Loucy (cell line): ENCODE measurements around the gene NEK6.

Source experiments
- H2AFZ ChIP-seq: fragments of 200-600 bp; sonication (generic); 2 replicates; pipeline ENCODE4 v1.6.0; 2016; ENCODE audit warnings: antibody characterized with exemption, mild to moderate bottlenecking, low read length, moderate library complexity
- H3F3A ChIP-seq: fragments of 200-600 bp; 2 replicates; pipeline ENCODE4 v1.6.0; 2016; ENCODE audit warnings: antibody characterized with exemption, low read depth, mild to moderate bottlenecking
- H3K27me3 ChIP-seq: fragments of 200-600 bp; sonication (generic); 2 replicates; pipeline ENCODE4 v1.6.1; 2014; ENCODE audit warnings: low read length, mild to moderate bottlenecking; ENCODE audit not compliant: insufficient read depth, poor library complexity, severe bottlenecking
- H3K36me3 ChIP-seq: fragments of 200-600 bp; sonication (generic); 2 replicates; pipeline ENCODE4 v1.6.1; 2016; ENCODE audit warnings: low read length; ENCODE audit not compliant: insufficient read depth
- H3K4me1 ChIP-seq: fragments of 200-600 bp; sonication (generic); 2 replicates; pipeline ENCODE4 v1.5.1; 2014; ENCODE audit warnings: low read length, mild to moderate bottlenecking; ENCODE audit not compliant: insufficient read depth, poor library complexity, severe bottlenecking
- H3K4me2 ChIP-seq: fragments of 200-600 bp; sonication (generic); 2 replicates; pipeline ENCODE4 v1.6.0; 2014; ENCODE audit warnings: antibody characterized with exemption, low read length, low read depth, mild to moderate bottlenecking; ENCODE audit not compliant: poor library complexity, severe bottlenecking
- H3K4me3 ChIP-seq: fragments of 200-600 bp; sonication (generic); 2 replicates; pipeline ENCODE4 v1.5.1; 2014; ENCODE audit warnings: low read length, mild to moderate bottlenecking, mixed read lengths; ENCODE audit not compliant: poor library complexity, severe bottlenecking
- H3K79me2 ChIP-seq: fragments of 200-600 bp; sonication (generic); 2 replicates; pipeline ENCODE4 v1.6.1; 2014; ENCODE audit warnings: low read length; ENCODE audit not compliant: insufficient read depth
- H3K9ac ChIP-seq: fragments of 200-600 bp; sonication (generic); 2 replicates; pipeline ENCODE4 v1.6.0; 2014; ENCODE audit warnings: mild to moderate bottlenecking, low read depth, low read length, moderate library complexity; ENCODE audit not compliant: poor library complexity, severe bottlenecking
- H3K9me2 ChIP-seq: fragments of 200-600 bp; sonication (generic); replicated peaks from 2 replicates; pipeline ENCODE4 v1.6.1; 2016; ENCODE audit warnings: low read depth, low read length, mixed read lengths
- H3K9me3 ChIP-seq: fragments of 200-600 bp; sonication (generic); 2 replicates; pipeline ENCODE4 v1.6.1; 2014; ENCODE audit warnings: mild to moderate bottlenecking, antibody characterized with exemption, low read length, low read depth; ENCODE audit not compliant: insufficient read depth
- H4K20me1 ChIP-seq: fragments of 200-600 bp; sonication (generic); 2 replicates; pipeline ENCODE4 v1.6.0; 2014; ENCODE audit warnings: antibody characterized with exemption, low read length, mild to moderate bottlenecking; ENCODE audit not compliant: insufficient read depth, poor library complexity, severe bottlenecking
- EZH2phosphoT487 ChIP-seq: fragments of 200-600 bp; IDR thresholded peaks from 2 replicates; pipeline ENCODE4 v1.6.1; 2018; ENCODE audit warnings: antibody characterized with exemption, mild to moderate bottlenecking, moderate library complexity, borderline replicate concordance
- TF ChIP-seq, protein P1 (sequence below): fragments of 200-600 bp; sonication (generic); conservative IDR thresholded peaks from 2 replicates; pipeline ENCODE4 v1.5.1; 2014; ENCODE audit warnings: mild to moderate bottlenecking, antibody characterized with exemption, low read length

NEK6 gene

DNA sequence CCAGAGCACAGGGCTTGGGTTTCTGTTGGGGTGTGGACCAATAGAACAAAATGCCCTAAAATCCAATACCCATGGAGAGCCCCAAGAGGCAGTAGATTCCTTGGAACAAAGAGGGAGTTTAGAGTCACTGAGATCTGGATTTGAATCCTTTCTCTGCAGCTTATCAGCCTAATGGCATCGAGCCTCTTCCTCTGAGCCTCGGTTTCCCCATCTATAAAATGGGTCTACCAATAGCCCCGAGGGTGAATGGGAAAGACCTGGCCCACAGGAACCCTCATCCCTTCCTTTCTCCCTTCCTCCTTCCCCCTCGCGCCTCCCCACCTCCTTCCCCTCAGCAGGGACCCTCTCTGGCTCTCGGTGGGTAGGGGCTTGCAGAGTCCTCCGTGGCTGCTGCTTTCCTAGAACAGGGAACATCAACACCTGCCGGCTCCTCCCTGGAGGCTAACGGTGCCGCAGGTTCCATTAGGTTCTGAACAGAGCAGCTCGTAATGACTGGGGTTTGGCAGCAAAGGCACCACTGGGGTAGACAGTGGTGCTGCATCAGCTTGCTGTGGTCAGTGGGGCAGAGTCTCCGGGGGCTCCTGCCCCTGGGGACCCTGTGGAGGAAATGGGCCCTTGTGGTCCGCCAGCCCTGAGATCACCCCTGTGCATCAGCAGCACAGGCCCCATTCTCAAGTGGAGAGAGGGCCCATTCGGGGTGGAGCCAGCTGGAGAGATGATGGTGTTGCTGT is 40.3 kb downstream of the NEK6 start:
- Histone ChIP-seq H3K4me3 (no peak overlapping the region), H3K4me2 (no peak overlapping the region), H4K20me1 (no peaks in the 10 kb centered on the region), H3K27me3 (no peaks in the 10 kb centered on the region), H3F3A (no peaks in the 10 kb centered on the region), H3K36me3 (no peaks in the 10 kb centered on the region), H3K9me2 (no peaks in the 10 kb centered on the region), H3K4me1 (peaks cover 48% of the 10 kb centered on the region), H2AFZ (no peak overlapping the region), H3K9ac (no peak overlapping the region), H3K79me2 (no peaks in the 10 kb centered on the region), H3K9me3 (no peaks in the 10 kb centered on the region)
- TF ChIP-seq, protein P1, sequence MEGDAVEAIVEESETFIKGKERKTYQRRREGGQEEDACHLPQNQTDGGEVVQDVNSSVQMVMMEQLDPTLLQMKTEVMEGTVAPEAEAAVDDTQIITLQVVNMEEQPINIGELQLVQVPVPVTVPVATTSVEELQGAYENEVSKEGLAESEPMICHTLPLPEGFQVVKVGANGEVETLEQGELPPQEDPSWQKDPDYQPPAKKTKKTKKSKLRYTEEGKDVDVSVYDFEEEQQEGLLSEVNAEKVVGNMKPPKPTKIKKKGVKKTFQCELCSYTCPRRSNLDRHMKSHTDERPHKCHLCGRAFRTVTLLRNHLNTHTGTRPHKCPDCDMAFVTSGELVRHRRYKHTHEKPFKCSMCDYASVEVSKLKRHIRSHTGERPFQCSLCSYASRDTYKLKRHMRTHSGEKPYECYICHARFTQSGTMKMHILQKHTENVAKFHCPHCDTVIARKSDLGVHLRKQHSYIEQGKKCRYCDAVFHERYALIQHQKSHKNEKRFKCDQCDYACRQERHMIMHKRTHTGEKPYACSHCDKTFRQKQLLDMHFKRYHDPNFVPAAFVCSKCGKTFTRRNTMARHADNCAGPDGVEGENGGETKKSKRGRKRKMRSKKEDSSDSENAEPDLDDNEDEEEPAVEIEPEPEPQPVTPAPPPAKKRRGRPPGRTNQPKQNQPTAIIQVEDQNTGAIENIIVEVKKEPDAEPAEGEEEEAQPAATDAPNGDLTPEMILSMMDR: no peak
- TF ChIP-seq EZH2phosphoT487: no peak

DNA sequence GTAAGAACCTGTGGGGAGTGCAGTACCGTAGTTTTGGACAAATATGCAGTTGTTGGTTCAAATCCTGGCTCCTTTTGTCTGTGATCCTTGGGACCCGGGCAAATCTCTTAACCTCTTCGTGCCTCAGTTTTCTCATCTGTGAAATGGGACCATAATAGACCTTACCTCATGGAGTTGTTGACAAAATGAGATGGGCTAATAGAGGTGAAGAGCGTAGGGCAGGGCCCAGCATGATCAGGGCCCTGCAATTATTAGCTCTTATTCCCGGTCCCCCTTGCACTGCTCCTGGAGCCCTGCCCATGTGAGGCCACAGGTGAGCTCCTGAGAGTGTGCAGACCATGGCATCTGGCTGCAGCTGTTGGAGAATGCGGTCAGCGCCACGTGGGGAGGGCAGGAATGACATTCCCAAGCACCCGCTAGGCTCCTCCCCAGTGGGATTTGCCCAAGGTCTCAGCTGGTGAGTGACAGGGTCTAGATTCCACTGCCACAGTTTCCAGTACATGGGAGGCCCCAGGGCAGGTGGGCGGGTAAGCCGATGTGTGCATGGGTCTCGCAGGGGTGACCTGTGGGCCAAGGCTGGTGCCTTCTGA is 41.0 kb downstream of the NEK6 start:
- Histone ChIP-seq H3K9me2 (no peaks in the 10 kb centered on the region), H3K4me1 (peaks cover 41% of the 10 kb centered on the region), H3K4me3 (no peak overlapping the region), H3K9me3 (no peaks in the 10 kb centered on the region), H3K9ac (no peak overlapping the region), H2AFZ (no peak overlapping the region), H3K4me2 (no peak overlapping the region), H4K20me1 (no peaks in the 10 kb centered on the region), H3K36me3 (no peaks in the 10 kb centered on the region), H3K27me3 (no peaks in the 10 kb centered on the region), H3K79me2 (no peaks in the 10 kb centered on the region), H3F3A (no peaks in the 10 kb centered on the region)
- TF ChIP-seq EZH2phosphoT487: no peak
- TF ChIP-seq, protein P1: no peak

DNA sequence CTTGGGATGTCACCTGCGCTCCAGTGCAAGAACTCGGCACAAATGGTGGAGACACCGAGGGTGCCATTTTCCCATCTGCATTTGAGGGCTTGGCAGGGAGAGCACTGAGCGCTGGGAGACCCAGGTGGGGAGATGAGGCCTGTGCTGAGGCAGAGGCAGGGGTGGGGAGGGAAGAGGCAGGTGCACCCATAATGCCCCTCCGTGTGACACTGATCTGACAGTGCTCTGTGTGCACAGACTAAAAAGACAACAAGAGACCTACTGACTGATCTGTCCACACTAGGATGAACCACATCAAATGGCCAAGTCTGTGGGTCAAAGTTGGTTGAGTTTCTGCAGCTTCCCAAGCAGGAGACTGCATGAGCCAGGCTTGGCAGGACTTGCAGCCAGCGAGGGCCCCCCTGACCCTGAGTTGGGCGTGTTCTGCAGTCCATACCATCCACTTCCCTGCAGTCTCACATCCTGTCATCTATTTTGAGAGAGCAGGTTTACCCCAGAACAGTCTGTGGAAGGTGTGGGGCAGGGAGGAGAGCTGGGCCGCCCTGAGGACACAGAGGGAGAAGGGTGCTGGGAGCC is 41.9 kb downstream of the NEK6 start:
- H3K9me2 ChIP-seq: no peaks in the 10 kb centered on the region
- H3K4me2 ChIP-seq: no peak overlapping the region
- H3K4me1 ChIP-seq: peaks cover 32% of the 10 kb centered on the region
- H3K79me2 ChIP-seq: no peaks in the 10 kb centered on the region
- TF ChIP-seq, protein P1: no peak
- TF ChIP-seq EZH2phosphoT487: no peak
- H3F3A ChIP-seq: no peaks in the 10 kb centered on the region
- no peaks in the 10 kb centered on the region for H4K20me1 ChIP-seq
- no peak overlapping the region for H3K4me3 ChIP-seq
- no peaks in the 10 kb centered on the region for H3K9me3 ChIP-seq
- no peaks in the 10 kb centered on the region for H3K27me3 ChIP-seq
- no peak overlapping the region for H2AFZ ChIP-seq
- H3K9ac ChIP-seq: peak overlapping the region; percentile 11
- no peaks in the 10 kb centered on the region for H3K36me3 ChIP-seq
